Measurements from ENCODE around the gene PHOSPHO1.
A peak's percentile ranks its signal among the peaks of the same experiment; 100 is the strongest.

The PHOSPHO1 gene

DNA sequence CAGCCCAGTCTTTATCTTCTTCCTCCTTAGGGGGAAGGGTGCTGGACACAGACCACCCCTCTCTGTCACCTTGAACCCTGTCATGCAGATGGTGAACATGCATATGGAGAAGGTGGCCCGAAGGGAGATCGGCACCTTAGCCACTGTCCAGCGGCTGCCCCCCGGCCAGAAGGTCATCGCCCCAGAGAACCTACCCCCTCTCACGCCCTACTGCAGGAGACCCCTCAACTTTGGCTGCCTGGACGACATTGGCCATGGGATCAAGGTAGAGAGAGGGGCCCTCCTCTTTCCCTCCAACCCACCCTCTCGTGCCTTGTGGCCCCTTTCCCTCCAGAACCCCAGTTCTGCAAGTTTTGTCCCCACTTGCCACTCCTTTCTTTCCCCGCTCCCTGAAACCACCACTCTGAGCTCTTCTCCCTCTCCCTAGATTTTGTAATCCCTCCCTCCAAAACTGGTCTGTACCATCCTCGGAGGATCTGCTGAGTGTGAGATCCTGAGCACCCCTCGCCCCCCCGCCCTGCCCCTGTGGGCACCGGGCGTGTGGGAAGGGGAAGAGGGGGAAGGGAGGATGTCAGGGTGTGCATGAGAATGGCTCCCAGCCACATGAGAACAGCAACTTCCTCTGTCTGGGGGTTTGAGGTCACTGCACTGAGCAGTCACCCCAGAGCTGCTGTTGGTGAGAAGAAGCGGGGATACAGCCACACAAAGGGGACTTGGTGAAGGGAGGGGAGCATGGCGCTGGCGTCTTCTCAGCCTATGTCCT lies 12.8 kb downstream of the PHOSPHO1 start:
- H3K27me3 ChIP-seq = peaks cover 0 to 50% of the 10 kb centered on the region in 2 donors
- no peak overlapping the region for H3K4me3 ChIP-seq
- TF ChIP-seq, protein P1, sequence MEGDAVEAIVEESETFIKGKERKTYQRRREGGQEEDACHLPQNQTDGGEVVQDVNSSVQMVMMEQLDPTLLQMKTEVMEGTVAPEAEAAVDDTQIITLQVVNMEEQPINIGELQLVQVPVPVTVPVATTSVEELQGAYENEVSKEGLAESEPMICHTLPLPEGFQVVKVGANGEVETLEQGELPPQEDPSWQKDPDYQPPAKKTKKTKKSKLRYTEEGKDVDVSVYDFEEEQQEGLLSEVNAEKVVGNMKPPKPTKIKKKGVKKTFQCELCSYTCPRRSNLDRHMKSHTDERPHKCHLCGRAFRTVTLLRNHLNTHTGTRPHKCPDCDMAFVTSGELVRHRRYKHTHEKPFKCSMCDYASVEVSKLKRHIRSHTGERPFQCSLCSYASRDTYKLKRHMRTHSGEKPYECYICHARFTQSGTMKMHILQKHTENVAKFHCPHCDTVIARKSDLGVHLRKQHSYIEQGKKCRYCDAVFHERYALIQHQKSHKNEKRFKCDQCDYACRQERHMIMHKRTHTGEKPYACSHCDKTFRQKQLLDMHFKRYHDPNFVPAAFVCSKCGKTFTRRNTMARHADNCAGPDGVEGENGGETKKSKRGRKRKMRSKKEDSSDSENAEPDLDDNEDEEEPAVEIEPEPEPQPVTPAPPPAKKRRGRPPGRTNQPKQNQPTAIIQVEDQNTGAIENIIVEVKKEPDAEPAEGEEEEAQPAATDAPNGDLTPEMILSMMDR (IDR thresholded peaks at IDR 0.05) = no peak
- no peaks in the 10 kb centered on the region for H3K36me3 ChIP-seq
- H3K9me3 ChIP-seq = no peaks in the 10 kb centered on the region
- H3K27ac ChIP-seq = no peak overlapping the region
- peaks cover 0 to 6% (median 2%) of the 10 kb centered on the region in 4 donors for H3K4me1 ChIP-seq
- intact Hi-C loops (cut with DNase I; ENCODE audit: low total_unique reads) = no loop called here
- DNase-seq = peak; percentile 67 to 81

DNA sequence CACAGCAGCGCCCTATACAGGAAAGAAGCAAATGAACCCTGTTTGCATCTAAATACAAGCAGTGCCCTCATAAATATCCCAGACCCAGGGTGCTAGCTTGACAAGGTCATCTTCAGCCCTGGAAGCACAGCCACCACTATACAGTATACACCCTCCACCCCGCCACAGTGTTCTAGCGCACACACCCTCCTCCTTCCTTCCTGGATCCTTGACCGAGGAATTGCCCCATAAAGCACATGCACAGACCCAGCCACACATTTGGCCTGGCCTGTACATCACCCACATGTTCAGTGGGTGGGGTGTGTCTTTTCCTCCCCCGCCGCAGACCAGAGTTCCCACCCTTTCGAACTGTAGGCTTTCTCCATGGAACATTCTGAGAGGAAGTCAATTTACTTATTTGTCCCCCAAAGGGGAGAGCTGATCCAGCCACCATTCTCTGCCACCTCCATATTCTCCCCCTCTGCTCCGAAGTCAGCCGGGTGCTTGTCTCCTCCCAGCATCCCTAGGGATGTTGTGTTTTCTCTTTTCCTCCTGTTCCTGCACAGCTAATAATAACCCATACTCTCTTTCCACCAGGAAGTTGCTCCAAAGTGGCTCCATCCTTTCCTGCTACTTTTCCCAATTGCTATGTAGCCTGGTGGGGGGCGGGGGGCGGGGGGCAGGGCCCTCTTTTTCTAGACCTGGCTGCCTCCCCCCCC lies 13.5 kb downstream of the PHOSPHO1 start:
- Histone ChIP-seq H3K27ac (no peak overlapping the region), H3K4me3 (no peak overlapping the region), H3K36me3 (no peaks in the 10 kb centered on the region), H3K9me3 (no peaks in the 10 kb centered on the region), H3K4me1 (peaks cover 0 to 6% (median 2%) of the 10 kb centered on the region in 4 donors), H3K27me3 (peaks cover 0 to 42% of the 10 kb centered on the region in 2 donors)
- TF ChIP-seq, protein P1 (IDR thresholded peaks at IDR 0.05) = no peak
- DNase-seq = peak in 1 of 2 donors; percentile 73
- intact Hi-C loops (cut with DNase I; ENCODE audit: low total_unique reads) = no loop called here

DNA sequence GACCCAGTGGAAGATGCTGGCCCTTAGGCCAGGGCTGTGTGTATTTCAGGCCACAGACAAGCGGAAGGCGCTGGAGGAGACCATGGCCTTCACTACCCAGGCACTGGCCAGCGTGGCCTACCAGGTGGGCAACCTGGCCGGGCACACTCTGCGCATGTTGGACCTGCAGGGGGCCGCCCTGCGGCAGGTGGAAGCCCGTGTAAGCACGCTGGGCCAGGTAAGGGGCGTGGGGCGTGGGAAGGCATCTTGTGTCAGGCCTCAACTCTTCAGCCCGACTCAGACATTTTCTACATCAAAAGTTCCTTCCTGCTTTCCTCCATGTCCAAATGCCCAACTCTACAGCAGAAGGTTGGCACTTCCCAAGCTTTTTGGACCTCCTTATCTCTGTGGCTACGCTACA lies 14.1 kb downstream of the PHOSPHO1 start:
- DNase-seq = no peak
- Histone ChIP-seq H3K9me3 (no peaks in the 10 kb centered on the region), H3K4me1 (peaks cover 0 to 6% (median 2%) of the 10 kb centered on the region in 4 donors), H3K36me3 (no peaks in the 10 kb centered on the region), H3K27me3 (peaks cover 0 to 37% of the 10 kb centered on the region in 2 donors), H3K4me3 (no peak overlapping the region), H3K27ac (no peak overlapping the region)
- TF ChIP-seq, protein P1 (IDR thresholded peaks at IDR 0.05) = no peak
- intact Hi-C loops (cut with DNase I; ENCODE audit: low total_unique reads) = no loop called here

DNA sequence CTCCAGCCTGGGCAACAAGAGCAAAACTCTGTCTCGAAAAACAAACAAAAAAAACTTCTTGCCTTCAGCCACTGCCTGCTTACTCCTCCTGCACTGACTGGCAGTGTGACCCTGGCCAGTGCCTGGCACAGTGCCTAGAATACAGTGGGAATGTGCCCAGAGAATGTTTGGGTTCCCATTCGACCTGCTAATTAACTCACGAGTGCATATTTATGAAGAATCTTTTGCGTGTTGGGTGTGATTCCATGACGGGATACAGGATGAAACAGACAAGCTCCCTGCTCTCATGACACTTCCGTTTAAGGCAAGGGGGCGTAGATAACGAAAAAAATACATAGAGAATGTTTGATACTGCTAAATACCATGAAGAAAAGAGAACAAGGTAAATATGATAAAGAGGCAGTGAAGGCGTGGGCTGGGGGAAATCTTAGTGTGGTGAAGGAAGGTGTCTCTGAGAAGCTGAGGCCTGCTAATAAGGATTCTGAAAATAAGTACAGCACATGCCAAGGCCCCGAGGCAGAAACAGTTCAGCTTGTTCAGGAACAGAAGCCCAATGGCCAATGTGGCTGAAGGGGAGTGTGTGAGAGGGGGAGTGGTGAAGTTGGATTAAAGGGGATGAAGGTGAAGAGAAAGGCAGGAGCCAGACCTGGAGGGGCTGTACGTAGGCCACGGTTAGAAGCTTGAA lies 15.8 kb downstream of the PHOSPHO1 start:
- no peak for DNase-seq
- peaks cover 0 to 6% (median 2%) of the 10 kb centered on the region in 4 donors for H3K4me1 ChIP-seq

DNA sequence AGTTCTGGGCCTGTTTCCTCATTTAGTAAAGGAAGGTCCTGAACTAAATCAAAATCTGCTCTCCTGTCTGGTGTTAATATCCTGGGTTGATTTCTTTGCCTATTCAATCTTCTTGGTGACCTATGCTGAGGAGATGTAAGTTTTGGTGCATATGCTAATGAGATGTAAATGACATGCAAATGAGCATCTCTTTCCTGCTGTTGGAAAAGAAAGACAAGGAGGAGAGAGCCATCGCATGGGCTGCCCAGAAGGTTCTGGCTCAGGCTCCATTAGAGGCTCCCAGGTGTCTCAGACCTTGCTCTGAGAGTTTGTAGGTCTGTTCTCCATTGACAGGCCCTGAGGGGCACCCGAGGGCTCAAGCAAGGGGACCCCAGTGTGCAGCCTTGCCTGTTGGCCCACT lies 16.7 kb downstream of the PHOSPHO1 start:
- intact Hi-C loops (cut with DNase I; ENCODE audit: low total_unique reads) = no loop called here
- H3K4me1 ChIP-seq = peaks cover 0 to 6% (median 0%) of the 10 kb centered on the region in 4 donors
- H3K36me3 ChIP-seq = no peaks in the 10 kb centered on the region
- H3K9me3 ChIP-seq = no peaks in the 10 kb centered on the region
- no peak overlapping the region for H3K4me3 ChIP-seq
- H3K27ac ChIP-seq = no peak overlapping the region
- no peak for DNase-seq
- TF ChIP-seq, protein P1 (IDR thresholded peaks at IDR 0.05) = no peak
- peaks cover 0 to 39% of the 10 kb centered on the region in 2 donors for H3K27me3 ChIP-seq

More for the DNA sequence above, 15.8 kb downstream of the PHOSPHO1 start:
- H3K27ac ChIP-seq = no peak overlapping the region
- no peaks in the 10 kb centered on the region for H3K9me3 ChIP-seq
- no peak overlapping the region for H3K4me3 ChIP-seq
- H3K36me3 ChIP-seq = no peaks in the 10 kb centered on the region
- intact Hi-C loops (cut with DNase I; ENCODE audit: low total_unique reads) = no loop called here
- TF ChIP-seq, protein P1 (IDR thresholded peaks at IDR 0.05) = no peak
- H3K27me3 ChIP-seq = peaks cover 0 to 39% of the 10 kb centered on the region in 2 donors
